Measurements from ENCODE around the gene PIP4K2A.

Gene PIP4K2A

DNA sequence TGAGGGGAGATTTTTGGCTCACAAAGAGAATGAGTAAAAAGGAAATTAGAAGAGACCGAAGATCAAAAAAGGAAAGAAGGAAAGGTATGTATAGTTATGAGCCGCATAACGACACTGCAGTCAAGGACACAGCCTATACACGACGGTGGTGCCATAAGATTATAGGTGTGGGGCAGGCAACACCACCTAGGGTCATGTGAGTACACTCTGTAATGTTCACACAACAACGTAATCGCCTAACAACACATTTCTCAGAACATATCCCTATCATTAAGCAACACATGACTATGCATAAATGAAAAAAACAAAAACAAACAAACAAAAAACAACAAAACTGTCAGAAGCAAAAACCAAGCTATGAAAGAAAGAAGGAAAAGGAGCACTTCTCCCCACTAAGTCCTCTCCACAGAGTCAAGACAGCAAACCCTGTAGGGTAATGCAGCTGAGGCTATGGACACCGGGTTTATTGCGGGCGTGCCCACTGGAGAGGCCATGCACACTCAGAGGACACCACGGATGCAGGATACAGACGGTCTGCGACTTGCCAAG, 45.1 kb downstream of the PIP4K2A start:
- Histone ChIP-seq H3K9me2 (replicated peaks; ENCODE audit: insufficient read depth, low read length) (no peaks in the 10 kb centered on the region), H3K36me3 (ENCODE audit: low read length) (no peaks in the 10 kb centered on the region), H3K27me3 (ENCODE audit: low read length) (no peaks in the 10 kb centered on the region), H3K4me3 (ENCODE audit: insufficient read depth, low read length, poor library complexity, severe bottlenecking) (no peak overlapping the region), H3K9ac (ENCODE audit: low read length) (no peak overlapping the region), H3K4me2 (ENCODE audit: low read depth, low read length, poor library complexity, severe bottlenecking) (no peak overlapping the region), H2AFZ (ENCODE audit: low read depth, low read length, severe bottlenecking) (no peak overlapping the region), H3K27ac (ENCODE audit: low read depth, low read length) (no peak overlapping the region), H3K9me3 (ENCODE audit: insufficient read depth, low read length) (no peaks in the 10 kb centered on the region), H4K20me1 (ENCODE audit: low read depth, low read length) (peaks cover 58% of the 10 kb centered on the region), H3F3A (ENCODE audit: insufficient read depth) (no peaks in the 10 kb centered on the region), H3K79me2 (ENCODE audit: insufficient read depth, low read length) (peaks cover 67% of the 10 kb centered on the region)
- TF ChIP-seq EZH2phosphoT487 (conservative IDR thresholded peaks at IDR 0.05; ENCODE audit: low read length), result no peak
- TF ChIP-seq, protein P1, sequence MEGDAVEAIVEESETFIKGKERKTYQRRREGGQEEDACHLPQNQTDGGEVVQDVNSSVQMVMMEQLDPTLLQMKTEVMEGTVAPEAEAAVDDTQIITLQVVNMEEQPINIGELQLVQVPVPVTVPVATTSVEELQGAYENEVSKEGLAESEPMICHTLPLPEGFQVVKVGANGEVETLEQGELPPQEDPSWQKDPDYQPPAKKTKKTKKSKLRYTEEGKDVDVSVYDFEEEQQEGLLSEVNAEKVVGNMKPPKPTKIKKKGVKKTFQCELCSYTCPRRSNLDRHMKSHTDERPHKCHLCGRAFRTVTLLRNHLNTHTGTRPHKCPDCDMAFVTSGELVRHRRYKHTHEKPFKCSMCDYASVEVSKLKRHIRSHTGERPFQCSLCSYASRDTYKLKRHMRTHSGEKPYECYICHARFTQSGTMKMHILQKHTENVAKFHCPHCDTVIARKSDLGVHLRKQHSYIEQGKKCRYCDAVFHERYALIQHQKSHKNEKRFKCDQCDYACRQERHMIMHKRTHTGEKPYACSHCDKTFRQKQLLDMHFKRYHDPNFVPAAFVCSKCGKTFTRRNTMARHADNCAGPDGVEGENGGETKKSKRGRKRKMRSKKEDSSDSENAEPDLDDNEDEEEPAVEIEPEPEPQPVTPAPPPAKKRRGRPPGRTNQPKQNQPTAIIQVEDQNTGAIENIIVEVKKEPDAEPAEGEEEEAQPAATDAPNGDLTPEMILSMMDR (IDR thresholded peaks at IDR 0.05; ENCODE audit: insufficient read depth, low read length, poor library complexity, severe bottlenecking), result no peak

DNA sequence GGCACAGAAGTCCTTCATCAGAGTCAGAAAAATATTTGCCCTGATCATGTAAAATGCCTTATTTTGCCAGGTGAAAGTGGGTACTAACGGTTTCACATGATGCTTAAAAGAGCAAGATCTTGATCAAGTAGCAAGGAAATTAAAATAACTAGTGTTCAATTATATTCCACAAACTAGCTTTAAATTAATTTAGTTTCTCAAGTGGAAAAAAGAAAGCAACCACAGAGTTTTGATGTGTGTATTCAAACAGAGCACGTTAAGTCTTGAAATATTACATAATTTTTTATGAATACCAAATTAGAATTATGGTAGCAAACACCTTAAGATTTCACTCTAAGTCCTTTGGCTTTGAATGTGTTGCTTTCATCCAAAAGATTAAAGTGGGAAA, 47.3 kb downstream of the PIP4K2A start:
- Histone ChIP-seq H3K27me3 (ENCODE audit: low read length) (no peaks in the 10 kb centered on the region), H3K9me2 (replicated peaks; ENCODE audit: insufficient read depth, low read length) (no peaks in the 10 kb centered on the region), H3F3A (ENCODE audit: insufficient read depth) (no peaks in the 10 kb centered on the region), H4K20me1 (ENCODE audit: low read depth, low read length) (peaks cover 62% of the 10 kb centered on the region), H3K9me3 (ENCODE audit: insufficient read depth, low read length) (no peaks in the 10 kb centered on the region), H3K4me2 (ENCODE audit: low read depth, low read length, poor library complexity, severe bottlenecking) (no peak overlapping the region), H3K9ac (ENCODE audit: low read length) (no peak overlapping the region), H3K79me2 (ENCODE audit: insufficient read depth, low read length) (peaks cover 60% of the 10 kb centered on the region), H3K27ac (ENCODE audit: low read depth, low read length) (no peak overlapping the region), H2AFZ (ENCODE audit: low read depth, low read length, severe bottlenecking) (no peak overlapping the region), H3K4me3 (ENCODE audit: insufficient read depth, low read length, poor library complexity, severe bottlenecking) (no peak overlapping the region), H3K36me3 (ENCODE audit: low read length) (no peaks in the 10 kb centered on the region)
- no peak for TF ChIP-seq EZH2phosphoT487 (conservative IDR thresholded peaks at IDR 0.05; ENCODE audit: low read length)
- TF ChIP-seq, protein P1 (IDR thresholded peaks at IDR 0.05; ENCODE audit: insufficient read depth, low read length, poor library complexity, severe bottlenecking), result no peak

DNA sequence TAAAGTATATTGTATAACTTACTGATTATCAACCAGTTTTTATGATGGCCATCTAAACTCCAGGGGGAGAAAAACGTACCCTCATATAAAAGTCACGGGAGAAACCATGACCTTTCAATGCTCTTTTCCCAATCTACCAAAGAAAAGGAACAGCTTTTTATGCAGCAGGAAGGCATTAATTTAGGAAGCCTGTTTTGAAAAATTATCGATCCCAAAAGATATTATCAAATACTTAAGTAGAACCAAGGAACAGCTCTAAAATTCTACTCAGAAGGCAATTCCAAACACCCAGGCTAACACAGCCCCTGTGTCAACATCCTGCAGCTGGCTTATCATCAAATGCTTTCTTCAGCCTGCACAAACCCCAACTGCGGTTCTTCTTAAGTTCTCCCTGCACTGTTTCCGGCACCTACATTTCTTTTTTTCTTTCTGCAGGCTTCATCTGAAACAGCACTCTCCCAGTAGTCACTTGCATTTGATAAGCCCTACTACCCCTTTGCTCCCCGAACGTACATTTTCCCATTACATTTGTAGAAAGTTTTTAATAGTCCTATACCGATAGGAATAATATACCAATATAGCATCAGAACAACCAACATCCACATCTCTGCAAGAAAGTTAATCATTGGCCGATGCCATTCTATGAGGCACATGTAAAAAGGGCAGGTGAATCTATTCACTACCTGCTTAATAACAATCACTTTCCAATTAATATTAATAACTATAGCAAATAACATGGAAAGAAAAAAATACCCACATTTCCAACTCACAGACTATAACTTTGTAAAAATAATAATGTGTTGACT, 47.9 kb downstream of the PIP4K2A start:
- Histone ChIP-seq H3K27ac (ENCODE audit: low read depth, low read length) (no peak overlapping the region), H3K9ac (ENCODE audit: low read length) (no peak overlapping the region), H3K36me3 (ENCODE audit: low read length) (no peaks in the 10 kb centered on the region), H3K79me2 (ENCODE audit: insufficient read depth, low read length) (peaks cover 61% of the 10 kb centered on the region), H3K9me2 (replicated peaks; ENCODE audit: insufficient read depth, low read length) (no peaks in the 10 kb centered on the region), H3K9me3 (ENCODE audit: insufficient read depth, low read length) (no peaks in the 10 kb centered on the region), H3F3A (ENCODE audit: insufficient read depth) (no peaks in the 10 kb centered on the region), H3K27me3 (ENCODE audit: low read length) (no peaks in the 10 kb centered on the region), H2AFZ (ENCODE audit: low read depth, low read length, severe bottlenecking) (no peak overlapping the region), H4K20me1 (ENCODE audit: low read depth, low read length) (peaks cover 67% of the 10 kb centered on the region), H3K4me3 (ENCODE audit: insufficient read depth, low read length, poor library complexity, severe bottlenecking) (no peak overlapping the region), H3K4me2 (ENCODE audit: low read depth, low read length, poor library complexity, severe bottlenecking) (no peak overlapping the region)
- no peak for TF ChIP-seq EZH2phosphoT487 (conservative IDR thresholded peaks at IDR 0.05; ENCODE audit: low read length)
- TF ChIP-seq, protein P1 (IDR thresholded peaks at IDR 0.05; ENCODE audit: insufficient read depth, low read length, poor library complexity, severe bottlenecking), result no peak
